SK-N-SH (cell line): Measurements from ENCODE around the gene IL17REL. TPM values are rescaled to one million over a fixed set of nuclear protein-coding genes. Genes with fewer than 3 reads are reported as not detected.

Experiments used
- CTCF ChIA-PET: fragments of 300-600, 350-600 bp; formaldehyde crosslinking; extraction: SDS; loops from one replicate; lab custom pipeline; 2021; lab: Yijun Ruan, JAX
- POLR2A ChIA-PET: fragments of 350-600 bp; sonication (Branson Sonifier 250); formaldehyde crosslinking; extraction: SDS; loops from one replicate; lab custom pipeline; 2020; ENCODE audit warnings: antibody characterized with exemption, inconsistent platforms; lab: Yijun Ruan, JAX
- DNase-seq: peaks from one replicate; pipeline ENCODE4 v3.0.0; 2012
- H2AFZ ChIP-seq: fragments of 200-600 bp; sonication (generic); 2 replicates; pipeline ENCODE4 v1.8.1; 2016; ENCODE audit warnings: antibody characterized with exemption, mild to moderate bottlenecking, low read depth
- H3F3A ChIP-seq: fragments of 200-600 bp; sonication (generic); replicated peaks from 2 replicates; pipeline ENCODE3; 2016; ENCODE audit warnings: antibody characterized with exemption, mild to moderate bottlenecking; ENCODE audit not compliant: insufficient read depth
- H3K27ac ChIP-seq, 2 experiments: fragments of 200-500 bp in 1 of 2; fragments of 200-600 bp in 1 of 2; sonication (Bioruptor generic) in 1 of 2; sonication (generic), shearing (Covaris generic) in 1 of 2; 2 replicates each; pipeline versions ENCODE4 v1.5.1 to v1.6.1; 2014 to 2016; ENCODE audit warnings: low read depth in 2 of 2, inconsistent platforms in 1 of 2, low read length in 1 of 2, mild to moderate bottlenecking in 1 of 2, mixed read lengths in 1 of 2
- H3K27me3 ChIP-seq: fragments of 200-600 bp; sonication (generic), shearing (Covaris generic); 2 replicates; pipeline ENCODE4 v1.6.1; 2016; ENCODE audit warnings: mixed run types; ENCODE audit not compliant: insufficient read depth
- H3K36me3 ChIP-seq, 2 experiments: fragments of 200-500 bp in 1 of 2; fragments of 200-600 bp in 1 of 2; sonication (Bioruptor generic) in 1 of 2; sonication (generic) in 1 of 2; replicated peaks in 1 of 2; 2 replicates each; pipeline versions ENCODE3 to v1.5.1; 2014 to 2016; ENCODE audit warnings: low read length in 1 of 2, mild to moderate bottlenecking in 1 of 2; ENCODE audit not compliant: insufficient read depth in 2 of 2, control insufficient read depth in 1 of 2
- H3K4me1 ChIP-seq, 2 experiments: fragments of 200-500 bp in 1 of 2; fragments of 200-600 bp in 1 of 2; sonication (Bioruptor generic) in 1 of 2; sonication (generic), shearing (Covaris generic) in 1 of 2; 2 replicates each; pipeline versions ENCODE4 v1.5.1 to v1.6.1; 2014 to 2016; ENCODE audit warnings: low read depth in 1 of 2, low read length in 1 of 2, mixed run types in 1 of 2; ENCODE audit not compliant: insufficient read depth in 2 of 2, control insufficient read depth in 1 of 2
- H3K4me2 ChIP-seq: fragments of 200-600 bp; sonication (generic), shearing (Covaris generic); 2 replicates; pipeline ENCODE4 v1.6.1; 2017; ENCODE audit warnings: mixed run types
- H3K4me3 ChIP-seq, 2 experiments: fragments of 200-500 bp in 1 of 2; fragments of 200-600 bp in 1 of 2; sonication (Bioruptor generic) in 1 of 2; sonication (generic), shearing (Covaris generic) in 1 of 2; 2 replicates each; pipeline versions ENCODE4 v1.5.1 to v1.8.1; 2014 to 2016; ENCODE audit warnings: low read depth in 2 of 2, inconsistent platforms in 1 of 2, low read length in 1 of 2, mild to moderate bottlenecking in 1 of 2, mixed read lengths in 1 of 2, moderate library complexity in 1 of 2
- H3K79me2 ChIP-seq: fragments of 200-600 bp; sonication (generic); 2 replicates; pipeline ENCODE4 v1.8.1; 2017; ENCODE audit warnings: mild to moderate bottlenecking; ENCODE audit not compliant: insufficient read depth
- H3K9ac ChIP-seq: fragments of 200-600 bp; sonication (generic); 2 replicates; pipeline ENCODE4 v1.6.1; 2017; ENCODE audit warnings: mixed run types
- H3K9me2 ChIP-seq: fragments of 200-600 bp; sonication (generic); 2 replicates; pipeline ENCODE4 v1.6.1; 2017; ENCODE audit warnings: mixed run types
- H3K9me3 ChIP-seq: fragments of 200-600 bp; sonication (generic); 2 replicates; pipeline ENCODE4 v1.6.1; 2017; ENCODE audit warnings: mixed run types, mild to moderate bottlenecking, moderate library complexity
- H4K20me1 ChIP-seq: fragments of 200-600 bp; sonication (generic); 2 replicates; pipeline ENCODE4 v1.6.1; 2017; ENCODE audit warnings: mild to moderate bottlenecking, mixed run types; ENCODE audit not compliant: insufficient read depth
- CHD2 ChIP-seq: fragments of 150-350 bp; IDR thresholded peaks from 2 replicates; pipeline ENCODE4 v1.6.1; 2018; ENCODE audit warnings: low read length; ENCODE audit not compliant: partially characterized antibody
- ELF1 ChIP-seq: IDR thresholded peaks from 2 replicates; pipeline ENCODE4 v1.4.0; 2012
- FOSL2 ChIP-seq: IDR thresholded peaks from 2 replicates; pipeline ENCODE4 v1.4.0; 2012; ENCODE audit warnings: low read depth, mild to moderate bottlenecking, moderate library complexity, borderline replicate concordance
- GATA2 ChIP-seq: sonication (generic); formaldehyde crosslinking; IDR thresholded peaks from 2 replicates; pipeline ENCODE4 v1.5.0; 2020; ENCODE audit warnings: mild to moderate bottlenecking, missing genetic modification reagents
- JUND ChIP-seq: IDR thresholded peaks from 2 replicates; pipeline ENCODE4 v1.4.0; 2012
- MAX ChIP-seq: IDR thresholded peaks from 2 replicates; pipeline ENCODE4 v1.4.0; 2012; ENCODE audit warnings: low read depth
- MXI1 ChIP-seq: IDR thresholded peaks from 2 replicates; pipeline ENCODE4 v1.6.1; 2012; ENCODE audit warnings: mild to moderate bottlenecking, low read depth, low read length, improper control_type of control experiment
- NFIC ChIP-seq: IDR thresholded peaks from 2 replicates; pipeline ENCODE4 v1.4.0; 2012; ENCODE audit warnings: borderline replicate concordance
- NRF1 ChIP-seq: IDR thresholded peaks from 2 replicates; pipeline ENCODE4 v1.6.1; 2012; ENCODE audit warnings: low read depth, mild to moderate bottlenecking, low read length
- PBX3 ChIP-seq: IDR thresholded peaks from 2 replicates; pipeline ENCODE4; 2012
- POLR2AphosphoS5 ChIP-seq: IDR thresholded peaks from 2 replicates; pipeline ENCODE4 v1.6.1; 2012; ENCODE audit warnings: low read depth, low read length
- REST ChIP-seq: IDR thresholded peaks from 2 replicates; pipeline ENCODE4 v1.6.1; 2012; ENCODE audit warnings: mild to moderate bottlenecking, low read depth, low read length, moderate library complexity
- RFX5 ChIP-seq: IDR thresholded peaks from 2 replicates; pipeline ENCODE4 v1.6.1; 2012; ENCODE audit warnings: mild to moderate bottlenecking, improper control_type of control experiment, low read length
- RXRA ChIP-seq: IDR thresholded peaks from 2 replicates; pipeline ENCODE4 v1.4.0; 2012; ENCODE audit warnings: low read depth, mild to moderate bottlenecking, borderline replicate concordance
- SIN3A ChIP-seq: IDR thresholded peaks from 2 replicates; pipeline ENCODE4 v1.6.1; 2012; ENCODE audit warnings: low read depth, mild to moderate bottlenecking, low read length, moderate library complexity, borderline replicate concordance
- SMC3 ChIP-seq: IDR thresholded peaks from 2 replicates; pipeline ENCODE4 v1.6.1; 2012; ENCODE audit warnings: low read depth, low read length, improper control_type of control experiment
- TCF12 ChIP-seq: IDR thresholded peaks from 2 replicates; pipeline ENCODE4 v1.4.0; 2012
- TEAD4 ChIP-seq: IDR thresholded peaks from 2 replicates; pipeline ENCODE4 v1.4.0; 2012; ENCODE audit warnings: mild to moderate bottlenecking, borderline replicate concordance; ENCODE audit not compliant: insufficient read depth
- YY1 ChIP-seq: IDR thresholded peaks from 2 replicates; pipeline ENCODE4 v1.4.0; 2012; ENCODE audit warnings: low read depth, mild to moderate bottlenecking
- WGBS: methylation state at CpG from one replicate; pipeline ENCODE4 v1.1.6; 2017; ENCODE audit warnings: low lambda C conversion rate; 5-methylcytosine and 5-hydroxymethylcytosine counted together
- polyA plus RNA-seq, 3 experiments: library from polyadenylated mRNA; depleted of rRNA; stranded (reverse); fragments of >200 nt; gene quantifications; 2 replicates each; pipeline ENCODE4 v1.2.3, GENCODE V29; 2012

IL17REL gene
- polyA plus RNA-seq, 1 of the 3 experiments (the other 2 are of a cell fraction) = not detected

- Histone ChIP-seq H2AFZ (peak overlapping the region; percentile 84), H3K4me3 (peak overlapping the region; percentile 76 to 77), H3K4me2 (peak overlapping the region; percentile 98), H3K9me2 (no peaks in the 10 kb centered on the region), H3K9ac (peak overlapping the region; percentile 68), H3K79me2 (peaks cover 31% of the 10 kb centered on the region), H3K27me3 (no peaks in the 10 kb centered on the region), H3K9me3 (no peaks in the 10 kb centered on the region), H4K20me1 (peaks cover 7% of the 10 kb centered on the region), H3K27ac (peak overlapping the region; percentile 59 to 86; a peak in 3 of 4 replicates), H3K4me1 (peaks cover 20 to 40% of the 10 kb centered on the region in 2 experiments; a peak in 2 of 4 replicates), H3F3A (no peaks in the 10 kb centered on the region), H3K36me3 (peaks cover 5 to 16% of the 10 kb centered on the region in 2 experiments)
- CTCF ChIA-PET = interaction anchor here (1.3 kb wide), 1 partner anchor 71 kb away, joined by 5 read pairs; no protein-coding TSS in a partner anchor
- TF ChIP-seq NFIC (no peak), SMC3 (no peak), CHD2 (no peak), TCF12 (no peak), PBX3 (0 out of 2 replicates have a peak, but pooled peaks have one; percentile 2), RFX5 (no peak), FOSL2 (no peak)
- DNase-seq = peak; percentile 80
- POLR2A ChIA-PET = interaction anchor here (1.2 to 1.4 kb wide), 2 partner anchors 13 to 24 kb away, joined by 3 read pairs; no protein-coding TSS in a partner anchor
- 0% methylated on average over 1 of the region's 21 CpGs for WGBS
These were observed 52.8 kb downstream of the IL17REL start for GRCh38 chr22:49959782-49960158.

- Histone ChIP-seq H3K9me2 (no peaks in the 10 kb centered on the region), H3K4me3 (peak overlapping the region; percentile 76 to 77), H3K27me3 (no peaks in the 10 kb centered on the region), H3K9me3 (no peaks in the 10 kb centered on the region), H4K20me1 (peaks cover 7% of the 10 kb centered on the region), H3K4me2 (peak overlapping the region; percentile 98), H3K4me1 (peaks cover 20 to 46% of the 10 kb centered on the region in 2 experiments; a peak in 2 of 4 replicates), H3K27ac (peak overlapping the region in 1 of 2 experiments; percentile 86; a peak in 1 of 4 replicates), H3F3A (no peaks in the 10 kb centered on the region), H3K9ac (peak overlapping the region; percentile 68; the same call in 1 of the 2 replicates), H3K36me3 (peaks cover 5 to 16% of the 10 kb centered on the region in 2 experiments), H3K79me2 (peaks cover 30% of the 10 kb centered on the region), H2AFZ (peak overlapping the region; percentile 84; the same call in 1 of the 2 replicates)
- POLR2A ChIA-PET = interaction anchor here (1.2 to 1.4 kb wide), 2 partner anchors 13 to 23 kb away, joined by 3 read pairs; no protein-coding TSS in a partner anchor
- CTCF ChIA-PET = interaction anchor here (1.3 kb wide), 1 partner anchor 71 kb away, joined by 5 read pairs; no protein-coding TSS in a partner anchor
- no peak for TF ChIP-seq JUND
- TF ChIP-seq POLR2AphosphoS5 = no peak
- TF ChIP-seq GATA2 (CRISPR knock-in tag) = no peak
- TF ChIP-seq SIN3A = no peak
- TF ChIP-seq TEAD4 = no peak
- TF ChIP-seq ELF1 = no peak
- no peak for TF ChIP-seq NFIC
- TF ChIP-seq RXRA = no peak
- TF ChIP-seq REST = no peak
- no peak for TF ChIP-seq CHD2
- TF ChIP-seq PBX3 = no peak
- TF ChIP-seq FOSL2 = no peak
- TF ChIP-seq YY1 = no peak
- TF ChIP-seq SMC3 = no peak
- no peak for TF ChIP-seq NRF1
- no peak for TF ChIP-seq MXI1
- TF ChIP-seq MAX = no peak
- 85% methylated on average over 22 of the region's 29 CpGs for WGBS
- no peak for DNase-seq
These were observed 53.4 kb downstream of the IL17REL start for GRCh38 chr22:49958931-49959781.
